ENCODE measurements around the gene SEZ6L. TPM values are rescaled to one million over a fixed set of nuclear protein-coding genes. Genes with fewer than 3 reads are reported as not detected.

The SEZ6L gene
- total RNA-seq, 1 experiment from 2014 or later: 0.13 TPM

DNA sequence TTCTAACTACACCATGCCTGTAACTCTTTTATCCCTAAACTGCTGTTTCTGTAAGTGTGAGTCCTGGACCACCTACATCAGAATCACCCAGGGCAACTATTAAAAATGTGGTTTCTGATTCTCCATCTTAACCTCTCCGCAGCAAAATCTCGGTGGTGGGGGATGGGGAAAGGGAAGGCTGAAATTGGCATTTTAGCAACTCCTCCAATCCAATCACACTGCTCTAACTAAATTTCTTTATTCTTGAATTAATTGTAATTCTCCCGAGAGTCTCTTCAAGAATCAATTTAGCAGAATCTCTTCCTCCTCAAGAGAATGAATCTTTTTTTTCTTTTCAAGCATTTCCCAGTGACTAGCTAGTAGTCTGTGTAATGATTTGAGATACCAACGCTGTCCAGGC, 36.2 kb downstream of the SEZ6L start:
- no peaks in the 10 kb centered on the region for H3K36me3 Mint-ChIP-seq (ENCODE audit: insufficient read depth in 1 of 3, low read depth in 3 of 3)

More for the DNA sequence above, 36.2 kb downstream of the SEZ6L start:
- Histone ChIP-seq H2BK15ac (ENCODE audit: low read depth, low read length) (no peak overlapping the region), H3K79me1 (ENCODE audit: insufficient read depth, low read depth, low read length, poor library complexity, severe bottlenecking) (no peaks in the 10 kb centered on the region), H3K14ac (ENCODE audit: insufficient read depth, low read length) (no peak overlapping the region), H3K4me1 (ENCODE audit: insufficient read depth, low read length) (no peaks in the 10 kb centered on the region), H4K20me1 (ENCODE audit: control insufficient read depth, insufficient read depth, insufficient read length) (no peaks in the 10 kb centered on the region), H2BK5ac (ENCODE audit: insufficient read length, low read length) (no peak overlapping the region), H2BK12ac (ENCODE audit: insufficient read length, low read depth, low read length) (no peak overlapping the region), H3K9ac (ENCODE audit: extremely low read depth, insufficient read length, low read length) (no peak overlapping the region), H3K79me2 (ENCODE audit: insufficient read depth, low read length) (no peaks in the 10 kb centered on the region), H3K56ac (ENCODE audit: insufficient read length, low read depth, low read length) (no peak overlapping the region), H4K91ac (ENCODE audit: insufficient read length, low read depth, low read length) (no peak overlapping the region), H3K4ac (ENCODE audit: low read depth, low read length) (no peak overlapping the region), H3T11ph (ENCODE audit: low read length) (no peak overlapping the region), H2BK120ac (ENCODE audit: low read depth, low read length, poor library complexity, severe bottlenecking) (no peak overlapping the region), H2BK20ac (ENCODE audit: low read depth, low read length, poor library complexity, severe bottlenecking) (no peak overlapping the region), H3K18ac (ENCODE audit: insufficient read length, low read depth, low read length) (no peak overlapping the region), H3K23ac (ENCODE audit: insufficient read length, low read depth, low read length) (no peak overlapping the region), H3K4me2 (ENCODE audit: insufficient read depth, insufficient read length, low read length) (no peak overlapping the region), H3K27ac (ENCODE audit: insufficient read length, low read depth, low read length) (no peak overlapping the region), H2AFZ (ENCODE audit: low read length) (no peak overlapping the region), H3K9me3 (ENCODE audit: control insufficient read depth, low read depth, low read length) (no peaks in the 10 kb centered on the region), H4K5ac (ENCODE audit: insufficient read length, low read depth, low read length) (no peak overlapping the region), H2AK5ac (ENCODE audit: insufficient read length, low read length) (no peak overlapping the region), H4K8ac (replicated peaks; ENCODE audit: insufficient read length, low read depth, low read length) (no peak overlapping the region), H3K23me2 (ENCODE audit: insufficient read length, low read depth, low read length, poor library complexity, severe bottlenecking) (no peaks in the 10 kb centered on the region), H3K27me3 (ENCODE audit: insufficient read depth, low read length) (no peaks in the 10 kb centered on the region)
- Mint-ChIP-seq H3K4me3 (no peak overlapping the region), H3K27me3 (ENCODE audit: low read depth) (peaks cover 43% of the 10 kb centered on the region), H3K4me1 (no peaks in the 10 kb centered on the region), H3K9me3 (peaks cover 0 to 3% of the 10 kb centered on the region in 2 experiments; a peak in 1 of 5 replicates), H3K27ac (no peak overlapping the region)
- DNase-seq: no peak
- no CpG with 5 or more reads among the region's 4 CpGs for WGBS (ENCODE audit: extremely low coverage, insufficient read length, low lambda C conversion rate)
- TF ChIP-seq, protein P1, sequence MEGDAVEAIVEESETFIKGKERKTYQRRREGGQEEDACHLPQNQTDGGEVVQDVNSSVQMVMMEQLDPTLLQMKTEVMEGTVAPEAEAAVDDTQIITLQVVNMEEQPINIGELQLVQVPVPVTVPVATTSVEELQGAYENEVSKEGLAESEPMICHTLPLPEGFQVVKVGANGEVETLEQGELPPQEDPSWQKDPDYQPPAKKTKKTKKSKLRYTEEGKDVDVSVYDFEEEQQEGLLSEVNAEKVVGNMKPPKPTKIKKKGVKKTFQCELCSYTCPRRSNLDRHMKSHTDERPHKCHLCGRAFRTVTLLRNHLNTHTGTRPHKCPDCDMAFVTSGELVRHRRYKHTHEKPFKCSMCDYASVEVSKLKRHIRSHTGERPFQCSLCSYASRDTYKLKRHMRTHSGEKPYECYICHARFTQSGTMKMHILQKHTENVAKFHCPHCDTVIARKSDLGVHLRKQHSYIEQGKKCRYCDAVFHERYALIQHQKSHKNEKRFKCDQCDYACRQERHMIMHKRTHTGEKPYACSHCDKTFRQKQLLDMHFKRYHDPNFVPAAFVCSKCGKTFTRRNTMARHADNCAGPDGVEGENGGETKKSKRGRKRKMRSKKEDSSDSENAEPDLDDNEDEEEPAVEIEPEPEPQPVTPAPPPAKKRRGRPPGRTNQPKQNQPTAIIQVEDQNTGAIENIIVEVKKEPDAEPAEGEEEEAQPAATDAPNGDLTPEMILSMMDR (conservative IDR thresholded peaks at IDR 0.05): no peak
